Right lobe of liver (tissue), 5 donors: Measurements from ENCODE around the gene CES2. TPM values are rescaled to one million over a fixed set of nuclear protein-coding genes. Genes with fewer than 3 reads are reported as not detected.

ENCODE experiments used
- total RNA-seq, 6 experiments: library from RNA; depleted of rRNA in 2 of 6; stranded (reverse); fragments of >200 nt in 2 of 6; fragmentation: NEBNext Ultra II Directional in 3 of 6; extraction: Animal tissue kit (Norgen Biotek cat#: 25700) in 3 of 6; gene quantifications; one replicate each; pipeline versions ENCODE4 v1.1.0 to v1.2.4, GENCODE V29; 2016 to 2023
- donor health status: DM: no; HTN: no; CAD: no.
- donor health status: DM: no; HTN: no; CAD: no.
- donor health status: DM: no; HTN: yes; CAD: no.
- donor health status: DM: no; HTN: yes; CAD: no.

Gene CES2
- total RNA-seq, 6 experiments from 2014 or later = 226 to 357 (median 263) TPM

Other genes with a start within 250 kb of the CES2 start
- 10 to 100 TPM in 2 of 6 experiments, 1 to 10 TPM in 4; 5.1 to 14.8 (median 8.0) TPM for gene CMTM4, start 238.8 kb upstream of the CES2 start, total RNA-seq
- 10 to 100 TPM; 30.5 to 44.1 (median 37.9) TPM for gene DYNC1LI2, start 183.9 kb upstream of the CES2 start, total RNA-seq
- not detected for gene TERB1, start 133.9 kb upstream of the CES2 start, total RNA-seq
- 10 to 100 TPM; 16.4 to 22.7 (median 20.2) TPM for gene NAE1, start 104.5 kb upstream of the CES2 start, total RNA-seq
- gene CA7, start 91.1 kb upstream of the CES2 start, total RNA-seq = not detected
- gene PDP2, start 55.0 kb upstream of the CES2 start, total RNA-seq = 10 to 100 TPM in 3 of 6 experiments, 1 to 10 TPM in 3; 5.1 to 15.5 (median 10.8) TPM
- under 1 TPM in 4 of 6 experiments, not detected in 2; 0.07 to 0.47 (median 0.22) TPM for gene CDH16, start 16.6 kb upstream of the CES2 start, total RNA-seq
- 1 to 10 TPM in 3 of 6 experiments, under 1 TPM in 2, not detected in 1; 0.51 to 7.7 (median 3.0) TPM for gene RRAD, start 10.0 kb upstream of the CES2 start, total RNA-seq
- gene CIAO2B, start 1.1 kb upstream of the CES2 start, total RNA-seq = 100 to 1,000 TPM in 2 of 6 experiments, 10 to 100 TPM in 4; 40.6 to 111 (median 47.4) TPM
- gene CES3, start 25.8 kb downstream of the CES2 start, total RNA-seq = 10 to 100 TPM; 19.1 to 82.4 (median 35.9) TPM
- gene CES4A, start 53.1 kb downstream of the CES2 start, total RNA-seq = 10 to 100 TPM in 4 of 6 experiments, 1 to 10 TPM in 2; 5.2 to 54.7 (median 15.3) TPM
- gene CBFB, start 93.6 kb downstream of the CES2 start, total RNA-seq = 10 to 100 TPM in 5 of 6 experiments, 1 to 10 TPM in 1; 7.9 to 23.3 (median 18.9) TPM
- 10 to 100 TPM; 22.3 to 45.1 (median 32.4) TPM for gene PHAF1, start 174.4 kb downstream of the CES2 start, total RNA-seq
- gene B3GNT9, start 215.5 kb downstream of the CES2 start, total RNA-seq = 1 to 10 TPM in 5 of 6 experiments, under 1 TPM in 1; 0.95 to 3.9 (median 1.7) TPM
- 10 to 100 TPM in 4 of 6 experiments, 1 to 10 TPM in 2; 9.5 to 16.3 (median 10.6) TPM for gene TRADD, start 224.4 kb downstream of the CES2 start, total RNA-seq
- 10 to 100 TPM in 4 of 6 experiments, 1 to 10 TPM in 2; 6.1 to 15.0 (median 11.6) TPM for gene FBXL8, start 224.4 kb downstream of the CES2 start, total RNA-seq
- 10 to 100 TPM; 10.4 to 44.1 (median 30.1) TPM for gene HSF4, start 229.2 kb downstream of the CES2 start, total RNA-seq
- gene NOL3, start 235.0 kb downstream of the CES2 start, total RNA-seq = 10 to 100 TPM; 21.5 to 44.3 (median 28.1) TPM
- gene MATCAP1, start 248.4 kb downstream of the CES2 start, total RNA-seq = 10 to 100 TPM in 2 of 6 experiments, 1 to 10 TPM in 4; 3.5 to 13.8 (median 9.3) TPM